Endothelial cell of umbilical vein (primary cell): ENCODE results near the gene RPS21. TPM values are rescaled to one million over a fixed set of nuclear protein-coding genes. Genes with fewer than 3 reads are reported as not detected.

Source experiments
- BruUV-seq: library from RNA; stranded (reverse); fragments of 400-500 nt; replicated peaks from 2 replicates; lab custom pipeline; 2021; lab: Mats Ljungman, UMichigan
- CTCF ChIA-PET: fragments of 300-600, 350-600 bp; sonication (Branson Sonifier 250); formaldehyde crosslinking; loops from one replicate; lab custom pipeline; 2021; ENCODE audit warnings: antibody characterized with exemption, inconsistent platforms; lab: Charles Lee
- POLR2A ChIA-PET: fragments of 300-600, 350-600 bp; sonication (Branson Sonifier 250); formaldehyde crosslinking; loops from one replicate; lab custom pipeline; 2021; ENCODE audit warnings: antibody characterized with exemption, inconsistent platforms; lab: Charles Lee
- DNase-seq: peaks from one replicate; pipeline ENCODE4 v3.0.0-alpha.2; 2011; ENCODE audit warnings: low read depth, low spot score
- FAIRE-seq: peaks from 2 replicates; lab custom pipeline; 2011; peaks lifted over from hg19 to GRCh38; lab: Jason Lieb, UNC
- H2AFZ ChIP-seq: 2 replicates; pipeline ENCODE4 v1.6.0; 2012; ENCODE audit warnings: low read depth, low read length, control low read depth, inconsistent platforms
- H3K27ac ChIP-seq: 2 replicates; pipeline ENCODE4 v1.5.1; 2011; ENCODE audit warnings: low read depth, mild to moderate bottlenecking, control low read depth, low read length, moderate library complexity; ENCODE audit not compliant: insufficient read depth
- H3K27me3 ChIP-seq, 2 experiments: 2 replicates each; pipeline versions ENCODE4 v1.6.0 to v1.6.1; 2011; ENCODE audit warnings: low read length in 2 of 2, mixed read lengths in 1 of 2; ENCODE audit not compliant: control insufficient read depth in 2 of 2, insufficient read depth in 2 of 2
- H3K36me3 ChIP-seq, 2 experiments: 2 replicates in 1 of 2; 3 replicates in 1 of 2; pipeline ENCODE4 v1.5.1; 2011; ENCODE audit warnings: low read length in 2 of 2, mild to moderate bottlenecking in 1 of 2, moderate library complexity in 1 of 2; ENCODE audit not compliant: control insufficient read depth in 2 of 2, insufficient read depth in 2 of 2; ENCODE audit errors: extremely low read depth in 1 of 2
- H3K4me1 ChIP-seq: 3 replicates; pipeline ENCODE4 v1.5.1; 2011; ENCODE audit warnings: mild to moderate bottlenecking, low read length; ENCODE audit not compliant: control insufficient read depth, insufficient read depth; ENCODE audit errors: extremely low read depth
- H3K4me2 ChIP-seq: 2 replicates; pipeline ENCODE4 v1.6.1; 2011; ENCODE audit warnings: low read length, control low read depth, mixed read lengths; ENCODE audit not compliant: insufficient read depth
- H3K4me3 ChIP-seq, 3 experiments: fragments of 200-600 bp in 1 of 3; sonication (generic), shearing (Covaris generic) in 1 of 3; replicated peaks in 1 of 3; 2 replicates each; pipeline ENCODE4 v1.5.1; 2011 to 2016; ENCODE audit warnings: control low read depth in 3 of 3, low read length in 3 of 3, mild to moderate bottlenecking in 2 of 3, inconsistent platforms in 1 of 3, low read depth in 1 of 3, moderate library complexity in 1 of 3; ENCODE audit not compliant: insufficient read depth in 1 of 3
- H3K79me2 ChIP-seq: 2 replicates; pipeline ENCODE4 v1.6.0; 2012; ENCODE audit warnings: low read length, inconsistent platforms; ENCODE audit not compliant: control insufficient read depth, insufficient read depth
- H3K9ac ChIP-seq: replicated peaks from 2 replicates; pipeline ENCODE3; 2011; ENCODE audit warnings: low read length, control low read depth; ENCODE audit not compliant: insufficient read depth; ENCODE audit errors: extremely low read depth
- H3K9me1 ChIP-seq: replicated peaks from 3 replicates; pipeline ENCODE4 v1.6.0; 2011; ENCODE audit warnings: mild to moderate bottlenecking, low read length; ENCODE audit not compliant: control insufficient read depth, insufficient read depth; ENCODE audit errors: extremely low read depth
- H3K9me3 ChIP-seq: replicated peaks from 2 replicates; pipeline ENCODE4 v1.5.1; 2012; ENCODE audit warnings: low read length, inconsistent platforms; ENCODE audit not compliant: control insufficient read depth, insufficient read depth
- H4K20me1 ChIP-seq: replicated peaks from 2 replicates; pipeline ENCODE3; 2011; ENCODE audit warnings: mild to moderate bottlenecking, low read length; ENCODE audit not compliant: control insufficient read depth, insufficient read depth; ENCODE audit errors: extremely low read depth
- EZH2 ChIP-seq: IDR thresholded peaks from 2 replicates; pipeline ENCODE4 v1.6.1; 2012; ENCODE audit warnings: borderline replicate concordance, low read depth, mild to moderate bottlenecking, moderate library complexity, low read length, inconsistent platforms; ENCODE audit not compliant: severe bottlenecking
- FOS ChIP-seq: IDR thresholded peaks from 2 replicates; pipeline ENCODE4 v1.6.1; 2011; ENCODE audit warnings: mild to moderate bottlenecking, low read length, moderate library complexity, borderline replicate concordance; ENCODE audit not compliant: insufficient read depth
- GATA2 ChIP-seq: IDR thresholded peaks from 2 replicates; pipeline ENCODE4 v1.7.0; 2011; ENCODE audit warnings: low read depth, mild to moderate bottlenecking, moderate library complexity, mixed read lengths, low read length; ENCODE audit not compliant: insufficient read length, insufficient read depth
- JUN ChIP-seq: IDR thresholded peaks from 2 replicates; pipeline ENCODE4 v1.6.1; 2011; ENCODE audit warnings: borderline replicate concordance, low read depth; ENCODE audit not compliant: insufficient read length, insufficient read depth
- MAX ChIP-seq: IDR thresholded peaks from 2 replicates; pipeline ENCODE4 v1.6.1; 2011; ENCODE audit not compliant: insufficient read depth, insufficient read length
- MYC ChIP-seq: IDR thresholded peaks from one replicate; pipeline ENCODE4 v1.6.1; 2011; ENCODE audit warnings: mild to moderate bottlenecking, low read depth, low read length
- POLR2A ChIP-seq: IDR thresholded peaks from 2 replicates; pipeline ENCODE4 v1.6.1; 2012; ENCODE audit warnings: low read depth, mild to moderate bottlenecking, control low read depth, low read length
- POLR2AphosphoS5 ChIP-seq: IDR thresholded peaks from 2 replicates; pipeline ENCODE4 v1.6.1; 2012; ENCODE audit warnings: low read depth, mild to moderate bottlenecking, control low read depth, low read length, moderate library complexity; ENCODE audit not compliant: insufficient read depth
- dilution Hi-C: fragments of 300-500 bp; cut with MboI; formaldehyde crosslinking; loops from one replicate; pipeline ENCODE4 v1.15.0; 2019; ENCODE audit warnings: low sequenced_read_pairs; ENCODE audit not compliant: extremely low pct_ligation_motif_present
- intact Hi-C: fragments of 100-400 bp; cut with micrococcal nuclease; formaldehyde crosslinking; loops from one replicate; pipeline ENCODE4 v1.10.0; 2022
- polyA plus RNA-seq, 4 experiments: library from polyadenylated mRNA; depleted of rRNA in 3 of 4; stranded (reverse) in 3 of 4; unstranded in 1 of 4; fragments of >200 nt; gene quantifications; 2 replicates each; pipeline versions ENCODE4 v1.2.1 to v1.2.3, GENCODE V29; 2011 to 2012; ENCODE audit warnings: missing spikeins in 1 of 4
- total RNA-seq: library from RNA; stranded (reverse); gene quantifications from 2 replicates; pipeline ENCODE4 v1.2.3, GENCODE V29; 2021
- TF ChIP-seq, protein P1 (sequence below), 2 donors: IDR thresholded peaks; 1 replicate in 1 of 2; 2 replicates in 1 of 2; pipeline ENCODE4 v1.5.1; 2011; ENCODE audit warnings: low read length in 2 of 2, mild to moderate bottlenecking in 2 of 2, moderate library complexity in 2 of 2, control low read depth in 1 of 2, inconsistent platforms in 1 of 2, low read depth in 1 of 2; ENCODE audit not compliant: insufficient read depth in 1 of 2; ENCODE audit errors: extremely low read depth in 1 of 2

RPS21 gene
- total and polyA plus RNA-seq, 2 donors (not counting 3 experiments of a cell fraction or from before 2014, with no cell fraction given), result 1,644 to 7,710 TPM

- no TSS peak for BruUV-seq
- Histone ChIP-seq H3K27ac (no peak overlapping the region), H4K20me1 (no peaks in the 10 kb centered on the region), H3K4me1 (peaks cover 7% of the 10 kb centered on the region), H3K9me1 (no peaks in the 10 kb centered on the region), H3K4me2 (no peak overlapping the region), H3K36me3 (peaks cover 12 to 21% of the 10 kb centered on the region in 2 experiments), H3K79me2 (peaks cover 12% of the 10 kb centered on the region), H2AFZ (no peak overlapping the region), H3K9ac (no peak overlapping the region), H3K9me3 (no peaks in the 10 kb centered on the region), H3K27me3 (no peaks in the 10 kb centered on the region), H3K4me3 (no peak overlapping the region)
- intact Hi-C loops, result no loop called here
- DNase-seq (no peak), FAIRE-seq (no peak)
- CTCF ChIA-PET, result interaction anchor here (0.6 to 1.5 kb wide), 2 partner anchors 11 to 469 kb away, joined by 3 to 5 read pairs; no protein-coding TSS in a partner anchor
- dilution Hi-C loops, result no loop called here
- TF ChIP-seq GATA2, result no peak
- POLR2A ChIA-PET, result no interaction called here
Observed at GRCh38 chr20:62393335-62393665, 6.4 kb downstream of the RPS21 start.

DNA sequence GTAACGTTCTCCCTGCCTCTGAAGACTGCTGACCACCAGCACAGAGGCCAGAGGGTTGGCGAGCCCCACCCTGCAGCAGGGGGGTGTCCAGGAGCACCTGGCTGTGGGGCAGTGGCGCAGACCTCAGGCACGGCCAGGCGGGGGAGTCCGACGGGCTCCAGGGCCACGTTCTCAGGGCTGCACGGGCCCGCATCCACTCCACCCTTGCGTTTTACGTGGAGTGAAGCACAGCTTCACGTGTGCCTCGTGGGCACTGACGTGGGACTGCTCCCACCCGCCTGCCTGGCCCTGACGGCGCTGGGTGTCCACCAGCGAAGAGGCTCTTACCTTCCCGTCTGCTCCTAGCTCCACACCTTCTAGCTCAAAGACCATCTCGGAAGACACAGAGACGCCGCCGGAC, 6.9 kb downstream of the RPS21 start:
- Histone ChIP-seq H3K4me2 (no peak overlapping the region), H3K9me3 (no peaks in the 10 kb centered on the region), H2AFZ (no peak overlapping the region), H3K4me3 (no peak overlapping the region), H3K36me3 (peaks cover 7 to 21% of the 10 kb centered on the region in 2 experiments), H4K20me1 (no peaks in the 10 kb centered on the region), H3K4me1 (peaks cover 2% of the 10 kb centered on the region), H3K79me2 (peaks cover 6% of the 10 kb centered on the region), H3K9ac (no peak overlapping the region), H3K27ac (no peak overlapping the region), H3K9me1 (no peaks in the 10 kb centered on the region), H3K27me3 (no peaks in the 10 kb centered on the region)
- ChIA-PET POLR2A (no interaction called here), CTCF (interaction anchor here (1.5 kb wide), 1 partner anchor 11 kb away, joined by 5 read pairs; no protein-coding TSS in a partner anchor)
- FAIRE-seq (no peak), DNase-seq (no peak)
- TF ChIP-seq POLR2AphosphoS5 (no peak), FOS (no peak), GATA2 (no peak), MYC (no peak), POLR2A (no peak), EZH2 (no peak), JUN (no peak), MAX (no peak)
- TF ChIP-seq, protein P1, sequence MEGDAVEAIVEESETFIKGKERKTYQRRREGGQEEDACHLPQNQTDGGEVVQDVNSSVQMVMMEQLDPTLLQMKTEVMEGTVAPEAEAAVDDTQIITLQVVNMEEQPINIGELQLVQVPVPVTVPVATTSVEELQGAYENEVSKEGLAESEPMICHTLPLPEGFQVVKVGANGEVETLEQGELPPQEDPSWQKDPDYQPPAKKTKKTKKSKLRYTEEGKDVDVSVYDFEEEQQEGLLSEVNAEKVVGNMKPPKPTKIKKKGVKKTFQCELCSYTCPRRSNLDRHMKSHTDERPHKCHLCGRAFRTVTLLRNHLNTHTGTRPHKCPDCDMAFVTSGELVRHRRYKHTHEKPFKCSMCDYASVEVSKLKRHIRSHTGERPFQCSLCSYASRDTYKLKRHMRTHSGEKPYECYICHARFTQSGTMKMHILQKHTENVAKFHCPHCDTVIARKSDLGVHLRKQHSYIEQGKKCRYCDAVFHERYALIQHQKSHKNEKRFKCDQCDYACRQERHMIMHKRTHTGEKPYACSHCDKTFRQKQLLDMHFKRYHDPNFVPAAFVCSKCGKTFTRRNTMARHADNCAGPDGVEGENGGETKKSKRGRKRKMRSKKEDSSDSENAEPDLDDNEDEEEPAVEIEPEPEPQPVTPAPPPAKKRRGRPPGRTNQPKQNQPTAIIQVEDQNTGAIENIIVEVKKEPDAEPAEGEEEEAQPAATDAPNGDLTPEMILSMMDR (IDR thresholded peaks at IDR 0.05; ENCODE audit: extremely low read depth in 1 of 2, insufficient read depth in 1 of 2, low read depth in 1 of 2, low read length in 2 of 2), result no peak
- BruUV-seq, result no TSS peak
- dilution Hi-C loops, result no loop called here
- intact Hi-C loops, result no loop called here
